PFSK-1 (cell line): ENCODE data around the gene VSTM2A. TPM values are rescaled to one million over a fixed set of nuclear protein-coding genes. Genes with fewer than 3 reads are reported as not detected.
A peak's percentile ranks its signal among the peaks of the same experiment; 100 is the strongest.

Source experiments
- FOXP2 ChIP-seq: optimal IDR thresholded peaks from 2 replicates; pipeline ENCODE3; 2011; ENCODE audit warnings: borderline replicate concordance, control low read depth, inconsistent platforms; ENCODE audit not compliant: insufficient read depth; ENCODE audit errors: extremely low read length, extremely low read depth
- POLR2AphosphoS5 ChIP-seq: IDR thresholded peaks from 2 replicates; pipeline ENCODE4 v1.6.1; 2012; ENCODE audit warnings: low read depth, mild to moderate bottlenecking, control low read depth, low read length, moderate library complexity
- SIN3A ChIP-seq: IDR thresholded peaks from 2 replicates; pipeline ENCODE4 v1.6.1; 2012; ENCODE audit warnings: mild to moderate bottlenecking, low read length, moderate library complexity, borderline replicate concordance; ENCODE audit not compliant: insufficient read depth
- TAF1 ChIP-seq: IDR thresholded peaks from 2 replicates; pipeline ENCODE4 v1.6.1; 2012; ENCODE audit warnings: low read length, control low read depth, borderline replicate concordance; ENCODE audit not compliant: insufficient read depth
- polyA plus RNA-seq: library from polyadenylated mRNA; unstranded; fragments of >200 nt; gene quantifications from one replicate; pipeline ENCODE4 v1.2.1, GENCODE V29; 2012; ENCODE audit warnings: low read depth, missing spikeins; ENCODE audit not compliant: insufficient read length
- TF ChIP-seq, protein P1 (sequence below), 2 experiments: IDR thresholded peaks; 2 replicates each; pipeline versions ENCODE4 v1.6.1 to v1.8.0; 2011 to 2012; ENCODE audit warnings: low read depth in 2 of 2, low read length in 2 of 2, control low read depth in 1 of 2, inconsistent platforms in 1 of 2, mild to moderate bottlenecking in 1 of 2, moderate library complexity in 1 of 2; ENCODE audit not compliant: insufficient read depth in 1 of 2

VSTM2A gene, protein sequence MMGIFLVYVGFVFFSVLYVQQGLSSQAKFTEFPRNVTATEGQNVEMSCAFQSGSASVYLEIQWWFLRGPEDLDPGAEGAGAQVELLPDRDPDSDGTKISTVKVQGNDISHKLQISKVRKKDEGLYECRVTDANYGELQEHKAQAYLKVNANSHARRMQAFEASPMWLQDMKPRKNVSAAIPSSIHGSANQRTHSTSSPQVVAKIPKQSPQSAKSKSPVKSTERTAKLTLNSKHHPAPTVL
- not detected for polyA plus RNA-seq

DNA sequence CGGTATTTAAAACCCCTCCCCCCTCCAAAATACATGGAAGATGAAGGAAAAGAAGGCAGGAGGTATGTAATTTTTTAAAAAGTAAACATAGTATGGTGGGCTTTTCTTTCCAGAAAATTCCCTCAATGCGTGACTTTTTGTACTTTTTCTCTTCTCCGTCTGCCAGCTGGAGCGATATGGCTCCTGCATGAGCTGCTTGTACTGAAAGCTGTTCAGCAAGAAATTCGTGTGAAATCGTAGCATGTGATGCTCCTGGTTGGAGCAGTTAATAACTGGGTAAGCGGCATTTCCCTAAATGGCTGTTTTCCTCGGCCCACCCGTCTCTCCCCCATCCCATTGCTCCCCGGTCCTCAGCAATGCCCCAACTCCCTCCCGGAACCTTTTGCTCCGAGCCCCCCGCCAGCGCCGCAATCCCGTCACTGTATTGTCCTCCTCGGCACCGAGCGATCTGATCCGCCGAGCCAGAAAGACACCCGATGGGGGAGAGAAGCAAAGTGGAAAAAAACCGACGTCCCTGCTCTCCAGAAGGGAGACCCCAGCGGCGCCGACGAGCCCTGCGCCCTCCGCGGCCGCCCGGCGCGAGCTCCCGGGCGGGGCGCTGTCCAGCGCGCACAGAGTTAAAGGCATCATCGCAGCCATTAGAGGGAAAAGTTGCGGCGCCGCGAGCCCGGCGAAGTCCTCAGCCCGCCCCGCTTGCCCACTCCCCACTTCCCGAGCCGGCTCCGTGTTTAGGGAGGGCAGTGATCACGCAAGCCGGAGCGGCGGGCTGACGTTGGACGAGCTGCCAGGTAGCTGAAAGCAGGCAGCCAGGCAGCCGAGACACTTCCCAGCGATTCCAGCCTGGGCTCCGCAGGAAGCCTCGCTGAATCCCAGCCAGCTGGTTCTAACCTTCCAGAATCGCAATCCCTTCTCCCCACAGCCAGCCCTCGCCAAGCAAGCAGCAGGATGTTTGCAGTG is at the start of gene VSTM2A:
Gene VSTM2A (plus strand): TSS at position 707 of the 957 bp plus-strand sequence. CDS start 356 bp downstream, outside the sequence.
- no peak for TF ChIP-seq POLR2AphosphoS5
- TF ChIP-seq, protein P1, sequence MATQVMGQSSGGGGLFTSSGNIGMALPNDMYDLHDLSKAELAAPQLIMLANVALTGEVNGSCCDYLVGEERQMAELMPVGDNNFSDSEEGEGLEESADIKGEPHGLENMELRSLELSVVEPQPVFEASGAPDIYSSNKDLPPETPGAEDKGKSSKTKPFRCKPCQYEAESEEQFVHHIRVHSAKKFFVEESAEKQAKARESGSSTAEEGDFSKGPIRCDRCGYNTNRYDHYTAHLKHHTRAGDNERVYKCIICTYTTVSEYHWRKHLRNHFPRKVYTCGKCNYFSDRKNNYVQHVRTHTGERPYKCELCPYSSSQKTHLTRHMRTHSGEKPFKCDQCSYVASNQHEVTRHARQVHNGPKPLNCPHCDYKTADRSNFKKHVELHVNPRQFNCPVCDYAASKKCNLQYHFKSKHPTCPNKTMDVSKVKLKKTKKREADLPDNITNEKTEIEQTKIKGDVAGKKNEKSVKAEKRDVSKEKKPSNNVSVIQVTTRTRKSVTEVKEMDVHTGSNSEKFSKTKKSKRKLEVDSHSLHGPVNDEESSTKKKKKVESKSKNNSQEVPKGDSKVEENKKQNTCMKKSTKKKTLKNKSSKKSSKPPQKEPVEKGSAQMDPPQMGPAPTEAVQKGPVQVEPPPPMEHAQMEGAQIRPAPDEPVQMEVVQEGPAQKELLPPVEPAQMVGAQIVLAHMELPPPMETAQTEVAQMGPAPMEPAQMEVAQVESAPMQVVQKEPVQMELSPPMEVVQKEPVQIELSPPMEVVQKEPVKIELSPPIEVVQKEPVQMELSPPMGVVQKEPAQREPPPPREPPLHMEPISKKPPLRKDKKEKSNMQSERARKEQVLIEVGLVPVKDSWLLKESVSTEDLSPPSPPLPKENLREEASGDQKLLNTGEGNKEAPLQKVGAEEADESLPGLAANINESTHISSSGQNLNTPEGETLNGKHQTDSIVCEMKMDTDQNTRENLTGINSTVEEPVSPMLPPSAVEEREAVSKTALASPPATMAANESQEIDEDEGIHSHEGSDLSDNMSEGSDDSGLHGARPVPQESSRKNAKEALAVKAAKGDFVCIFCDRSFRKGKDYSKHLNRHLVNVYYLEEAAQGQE (IDR thresholded peaks at IDR 0.05; ENCODE audit: insufficient read depth in 1 of 2, low read depth in 2 of 2, low read length in 2 of 2): peak; percentile 73 to 94
- TF ChIP-seq SIN3A: no peak
- no peak for TF ChIP-seq FOXP2
- no peak for TF ChIP-seq TAF1

DNA sequence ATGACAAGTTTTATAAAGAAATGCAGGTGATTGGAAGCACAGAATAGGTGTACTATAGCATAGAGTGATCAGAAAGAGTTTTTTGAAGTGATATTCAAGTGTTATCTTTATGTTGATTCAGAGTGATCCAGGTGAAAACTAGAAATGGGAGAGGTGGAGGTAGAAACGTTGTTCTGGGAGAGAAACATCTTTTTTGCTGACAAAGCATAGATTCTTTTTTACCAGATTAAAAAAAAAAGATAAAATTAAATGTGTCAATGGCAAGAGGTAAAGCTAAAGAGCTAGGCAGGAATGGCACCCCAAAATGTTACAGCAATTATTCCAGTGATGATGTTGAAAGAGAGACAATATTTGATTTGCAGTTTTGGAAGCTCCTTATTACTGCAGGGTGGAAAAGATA is 12.6 kb upstream of the VSTM2A start:
- TF ChIP-seq TAF1 (no peak), FOXP2 (no peak), SIN3A (no peak), POLR2AphosphoS5 (no peak)
- TF ChIP-seq, protein P1 (IDR thresholded peaks at IDR 0.05; ENCODE audit: insufficient read depth in 1 of 2, low read depth in 2 of 2, low read length in 2 of 2): no peak

DNA sequence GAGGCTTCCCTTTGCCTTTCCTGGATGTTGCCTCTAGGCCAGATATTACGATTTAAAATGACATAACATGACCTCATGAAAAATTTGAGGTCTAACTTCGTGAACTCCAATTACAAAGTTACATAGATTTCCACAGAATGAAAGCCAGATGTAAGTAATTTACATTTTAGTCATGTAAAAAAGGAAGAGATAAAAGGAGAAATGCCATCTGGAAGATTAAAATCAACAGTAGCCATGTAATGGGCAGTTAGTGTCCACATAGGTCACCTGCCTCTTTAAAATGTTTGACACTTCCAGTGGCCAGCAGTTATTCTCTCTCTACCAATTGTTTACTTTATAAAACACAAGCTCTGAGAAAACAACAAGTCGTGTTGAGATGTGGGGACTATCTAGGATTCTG is 4.1 kb upstream of the VSTM2A start:
- TF ChIP-seq TAF1 (no peak), POLR2AphosphoS5 (no peak), SIN3A (no peak), FOXP2 (no peak)
- TF ChIP-seq, protein P1 (IDR thresholded peaks at IDR 0.05; ENCODE audit: insufficient read depth in 1 of 2, low read depth in 2 of 2, low read length in 2 of 2): no peak

DNA sequence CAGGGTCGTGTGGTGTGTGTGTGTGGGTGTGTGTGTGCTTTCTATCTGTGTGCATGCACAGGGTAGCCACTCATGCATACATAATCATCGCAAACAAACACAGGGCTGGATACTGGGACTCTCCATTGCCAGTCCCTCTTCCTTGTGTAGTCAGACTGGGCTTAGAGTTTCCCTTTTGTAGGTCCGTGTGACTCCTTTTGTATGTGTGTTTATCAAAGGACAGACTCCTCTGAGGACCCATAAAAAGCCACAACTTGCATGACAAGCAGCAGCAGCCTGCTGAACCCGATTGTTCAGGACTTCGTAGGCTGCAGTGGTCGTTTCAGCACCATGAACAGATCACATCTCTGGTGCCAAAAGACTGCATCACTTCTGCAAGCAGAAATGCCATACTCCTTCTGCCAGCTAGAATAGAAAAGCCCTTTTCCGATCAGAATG is 895 bp downstream of the VSTM2A start:
- no peak for TF ChIP-seq POLR2AphosphoS5
- TF ChIP-seq FOXP2: no peak
- no peak for TF ChIP-seq TAF1
- TF ChIP-seq, protein P1 (IDR thresholded peaks at IDR 0.05; ENCODE audit: insufficient read depth in 1 of 2, low read depth in 2 of 2, low read length in 2 of 2): peak; percentile 58 to 91; a peak in 3 of 4 replicates
